OCI-LY7 (cell line): Measurements from ENCODE around the gene ZNF486. TPM values are rescaled to one million over a fixed set of nuclear protein-coding genes. Genes with fewer than 3 reads are reported as not detected.
"Not testable (repeated sequence)": the region's sequence is repeated elsewhere in the genome, so short reads cannot be mapped to it uniquely, and the experiment has no call there.

Source experiments
- BruUV-seq: library from RNA; stranded (reverse); fragments of 400-500 nt; replicated peaks from 2 replicates; lab custom pipeline; 2021; lab: Mats Ljungman, UMichigan
- CTCF ChIA-PET: fragments of 300-600 bp; sonication (Branson Sonifier 250); formaldehyde crosslinking; loops from one replicate; lab custom pipeline; 2022; ENCODE audit warnings: antibody characterized with exemption; ENCODE audit not compliant: unreplicated experiment; lab: Charles Lee
- POLR2A ChIA-PET: fragments of 300-600 bp; sonication (Branson Sonifier 250); formaldehyde crosslinking; loops from one replicate; lab custom pipeline; 2022; ENCODE audit warnings: antibody characterized with exemption; lab: Charles Lee
- DNase-seq: peaks from one replicate; pipeline ENCODE4 v3.0.0-alpha.2; 2015; ENCODE audit warnings: low spot score
- H2AFZ ChIP-seq: fragments of 200-600 bp; sonication (generic), shearing (Covaris generic); 2 replicates; pipeline ENCODE4 v1.6.1; 2014; ENCODE audit warnings: mild to moderate bottlenecking, antibody characterized with exemption, low read length, moderate library complexity
- H3K27ac ChIP-seq: fragments of 200-600 bp; sonication (generic); 2 replicates; pipeline ENCODE4 v1.5.1; 2014; ENCODE audit warnings: mixed run types, low read depth, mild to moderate bottlenecking, moderate library complexity, low read length, inconsistent platforms; ENCODE audit not compliant: poor library complexity, severe bottlenecking
- H3K36me3 ChIP-seq: fragments of 200-600 bp; sonication (generic); 2 replicates; pipeline ENCODE4 v1.6.1; 2014; ENCODE audit warnings: mild to moderate bottlenecking, antibody characterized with exemption, low read length, moderate library complexity, mixed read lengths; ENCODE audit not compliant: insufficient read depth
- H3K4me1 ChIP-seq: fragments of 200-600 bp; sonication (generic); 2 replicates; pipeline ENCODE4 v1.5.1; 2014; ENCODE audit warnings: mild to moderate bottlenecking, low read length; ENCODE audit not compliant: insufficient read depth, poor library complexity, severe bottlenecking
- H3K4me2 ChIP-seq: fragments of 200-600 bp; sonication (generic); 2 replicates; pipeline ENCODE4 v1.6.1; 2014; ENCODE audit warnings: mild to moderate bottlenecking, low read length
- H3K4me3 ChIP-seq: fragments of 200-600 bp; sonication (generic); 2 replicates; pipeline ENCODE4 v1.5.1; 2014; ENCODE audit warnings: mild to moderate bottlenecking, low read depth, low read length; ENCODE audit not compliant: poor library complexity, severe bottlenecking
- H3K79me2 ChIP-seq: fragments of 200-600 bp; sonication (generic); 2 replicates; pipeline ENCODE4 v1.6.1; 2016; ENCODE audit warnings: low read depth, mild to moderate bottlenecking, low read length, moderate library complexity, mixed read lengths; ENCODE audit not compliant: insufficient read depth
- H3K9me2 ChIP-seq: fragments of 200-600 bp; sonication (generic); 2 replicates; pipeline ENCODE4 v1.6.1; 2016; ENCODE audit warnings: mild to moderate bottlenecking, low read length, mixed read lengths; ENCODE audit not compliant: insufficient read depth
- H3K9me3 ChIP-seq: fragments of 200-600 bp; sonication (generic); 2 replicates; pipeline ENCODE4 v1.6.1; 2014; ENCODE audit warnings: mild to moderate bottlenecking, mixed run types, low read length, mixed read lengths
- H4K20me1 ChIP-seq: fragments of 200-600 bp; sonication (generic); 2 replicates; pipeline ENCODE4 v1.6.1; 2014; ENCODE audit warnings: mild to moderate bottlenecking, antibody characterized with exemption, low read length, moderate library complexity, mixed read lengths; ENCODE audit not compliant: insufficient read depth
- EZH2phosphoT487 ChIP-seq: fragments of 200-600 bp; sonication (generic); IDR thresholded peaks from 2 replicates; pipeline ENCODE4 v1.6.1; 2018; ENCODE audit warnings: low read depth, borderline replicate concordance, mild to moderate bottlenecking, mixed run types, antibody characterized with exemption, low read length, moderate library complexity, mixed read lengths
- intact Hi-C: fragments of 100-400 bp; cut with micrococcal nuclease; formaldehyde crosslinking; loops from one replicate; pipeline ENCODE4 v1.10.0; 2022; ENCODE audit not compliant: unreplicated experiment
- total RNA-seq, 2 experiments: library from RNA; depleted of rRNA in 1 of 2; stranded (reverse); fragments of >200 nt in 1 of 2; shearing (Covaris generic) in 1 of 2; gene quantifications; 2 replicates each; pipeline ENCODE4 v1.2.3, GENCODE V29; 2014 to 2022
- TF ChIP-seq, protein P1 (sequence below): fragments of 200-600 bp; sonication (generic); conservative IDR thresholded peaks from 2 replicates; pipeline ENCODE4 v1.5.1; 2014; ENCODE audit warnings: mild to moderate bottlenecking, antibody characterized with exemption, low read length, moderate library complexity, mixed read lengths

Gene ZNF486
- total RNA-seq, 2 experiments from 2014 or later: 0.03 to 0.08 TPM

DNA sequence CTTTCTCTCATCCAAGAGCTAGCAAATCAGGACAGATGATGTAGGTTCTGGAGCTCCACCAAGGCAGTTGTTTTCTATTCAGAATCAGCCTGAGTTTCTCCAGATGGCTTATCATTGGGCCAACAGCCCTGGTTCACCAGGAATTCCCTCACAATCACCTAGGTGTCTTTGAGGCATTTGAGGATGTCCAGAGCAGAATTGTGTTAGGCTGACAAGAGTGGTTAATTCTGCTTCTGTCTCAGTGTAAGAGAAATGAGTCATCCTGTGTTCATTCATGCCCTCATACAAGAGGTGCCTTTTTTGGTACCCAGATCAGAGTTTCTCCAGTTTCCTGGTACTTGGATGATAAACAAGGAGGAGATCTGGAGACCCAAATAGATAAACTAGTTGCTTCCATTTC lies 12.9 kb downstream of the ZNF486 start:
- BruUV-seq: not testable (repeated sequence)

DNA sequence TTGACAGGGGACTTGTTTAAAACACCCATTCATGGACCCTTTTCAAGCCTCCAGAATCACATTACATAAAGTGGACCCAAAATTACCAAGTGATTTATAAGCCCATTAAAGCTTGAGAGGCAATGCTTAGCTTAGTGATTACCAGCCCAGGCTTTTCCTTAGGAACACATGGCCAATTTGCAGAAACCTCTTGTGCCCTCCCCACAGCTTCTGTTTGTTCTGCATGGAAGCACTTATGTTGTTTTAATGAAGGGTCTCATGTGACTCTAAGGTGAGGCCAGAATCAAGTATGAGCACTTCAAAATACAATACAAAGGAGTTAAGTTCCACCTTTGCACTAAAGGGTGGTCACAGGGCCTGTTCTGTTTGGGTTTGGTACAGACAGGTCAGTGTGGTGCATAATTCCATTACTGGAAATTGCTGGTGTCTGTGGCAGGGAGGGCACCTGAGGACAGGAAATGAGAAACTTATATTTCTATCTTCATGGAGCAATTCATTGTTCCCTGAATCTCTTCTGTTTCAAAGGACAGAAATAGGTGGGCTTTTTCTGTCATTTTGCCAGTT lies 15.3 kb downstream of the ZNF486 start:
- no TSS peak for BruUV-seq
- CTCF ChIA-PET: no interaction called here

More for the DNA sequence above, 12.9 kb downstream of the ZNF486 start:
- H3K36me3 ChIP-seq, H3K27ac ChIP-seq, H3K79me2 ChIP-seq, H4K20me1 ChIP-seq, H3K4me2 ChIP-seq, intact Hi-C loops, H2AFZ ChIP-seq, H3K4me1 ChIP-seq, H3K9me3 ChIP-seq, H3K9me2 ChIP-seq, H3K4me3 ChIP-seq, DNase-seq, CTCF ChIA-PET: not testable (repeated sequence)
- POLR2A ChIA-PET: interaction anchor here (1.5 kb wide), 1 partner anchor 58 kb away, joined by 3 read pairs; no protein-coding TSS in a partner anchor

DNA sequence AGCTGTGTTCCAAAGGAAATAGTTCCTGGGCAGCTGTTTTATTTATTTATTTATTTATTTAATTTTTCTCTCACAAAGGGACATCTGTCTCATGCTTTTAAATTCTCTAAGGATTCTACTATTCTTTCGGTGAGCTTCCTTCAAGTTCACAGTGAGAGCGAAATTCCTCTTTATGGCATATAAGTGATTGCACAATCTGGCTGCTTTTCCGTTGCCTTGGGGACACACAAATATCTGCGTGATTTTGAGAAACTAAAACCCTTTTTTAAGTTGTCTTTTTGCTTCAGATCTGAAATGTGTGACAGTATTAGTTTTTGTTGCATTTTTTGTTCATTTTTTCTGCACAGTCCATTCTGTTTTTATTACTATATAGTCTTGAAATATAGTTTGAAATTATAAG lies 19.2 kb downstream of the ZNF486 start:
- H3K4me3 ChIP-seq: no peak overlapping the region
- H4K20me1 ChIP-seq: no peaks in the 10 kb centered on the region
- BruUV-seq: no TSS peak
- intact Hi-C loops: no loop called here
- ChIA-PET CTCF (no interaction called here), POLR2A (no interaction called here)
- H3K9me2 ChIP-seq: no peaks in the 10 kb centered on the region
- H3K4me2 ChIP-seq: no peak overlapping the region
- H3K36me3 ChIP-seq: no peaks in the 10 kb centered on the region
- TF ChIP-seq, protein P1, sequence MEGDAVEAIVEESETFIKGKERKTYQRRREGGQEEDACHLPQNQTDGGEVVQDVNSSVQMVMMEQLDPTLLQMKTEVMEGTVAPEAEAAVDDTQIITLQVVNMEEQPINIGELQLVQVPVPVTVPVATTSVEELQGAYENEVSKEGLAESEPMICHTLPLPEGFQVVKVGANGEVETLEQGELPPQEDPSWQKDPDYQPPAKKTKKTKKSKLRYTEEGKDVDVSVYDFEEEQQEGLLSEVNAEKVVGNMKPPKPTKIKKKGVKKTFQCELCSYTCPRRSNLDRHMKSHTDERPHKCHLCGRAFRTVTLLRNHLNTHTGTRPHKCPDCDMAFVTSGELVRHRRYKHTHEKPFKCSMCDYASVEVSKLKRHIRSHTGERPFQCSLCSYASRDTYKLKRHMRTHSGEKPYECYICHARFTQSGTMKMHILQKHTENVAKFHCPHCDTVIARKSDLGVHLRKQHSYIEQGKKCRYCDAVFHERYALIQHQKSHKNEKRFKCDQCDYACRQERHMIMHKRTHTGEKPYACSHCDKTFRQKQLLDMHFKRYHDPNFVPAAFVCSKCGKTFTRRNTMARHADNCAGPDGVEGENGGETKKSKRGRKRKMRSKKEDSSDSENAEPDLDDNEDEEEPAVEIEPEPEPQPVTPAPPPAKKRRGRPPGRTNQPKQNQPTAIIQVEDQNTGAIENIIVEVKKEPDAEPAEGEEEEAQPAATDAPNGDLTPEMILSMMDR: no peak
- TF ChIP-seq EZH2phosphoT487: no peak
- no peak for DNase-seq
- H3K4me1 ChIP-seq: no peaks in the 10 kb centered on the region
- no peaks in the 10 kb centered on the region for H3K79me2 ChIP-seq
- no peak overlapping the region for H3K27ac ChIP-seq
- H2AFZ ChIP-seq: no peak overlapping the region
- H3K9me3 ChIP-seq: no peaks in the 10 kb centered on the region

More for the DNA sequence above, 15.3 kb downstream of the ZNF486 start:
- POLR2A ChIA-PET: no interaction called here
- no peaks in the 10 kb centered on the region for H3K4me1 ChIP-seq
- H3K79me2 ChIP-seq: no peaks in the 10 kb centered on the region
- H3K36me3 ChIP-seq: no peaks in the 10 kb centered on the region
- no peak overlapping the region for H2AFZ ChIP-seq
- DNase-seq: no peak
- no peaks in the 10 kb centered on the region for H4K20me1 ChIP-seq
- no peak overlapping the region for H3K27ac ChIP-seq
- intact Hi-C loops: no loop called here
- no peak for TF ChIP-seq EZH2phosphoT487
- TF ChIP-seq, protein P1: no peak
- H3K4me3 ChIP-seq: no peak overlapping the region
- no peak overlapping the region for H3K4me2 ChIP-seq
- no peaks in the 10 kb centered on the region for H3K9me3 ChIP-seq
- no peaks in the 10 kb centered on the region for H3K9me2 ChIP-seq
